GM20000 (cell line): ENCODE results near the gene FLNB.

Experiments used
- DNase-seq: peaks from one replicate; pipeline ENCODE4 v3.0.0; 2012; ENCODE audit warnings: low spot score
- CTCF ChIP-seq: IDR thresholded peaks from 2 replicates; pipeline ENCODE4 v1.5.1; 2012; ENCODE audit warnings: mild to moderate bottlenecking, control low read depth; ENCODE audit errors: extremely low read depth, missing control alignments

FLNB gene

GRCh38 chr3:58150130-58150809, 142.0 kb downstream of the FLNB start:
- no peak for DNase-seq
- no peak for TF ChIP-seq CTCF

GRCh38 chr3:58150810-58151199, 142.6 kb downstream of the FLNB start:
- no peak for DNase-seq
- no peak for TF ChIP-seq CTCF

GRCh38 chr3:58151637-58152036, 143.4 kb downstream of the FLNB start:
- DNase-seq: no peak
- no peak for TF ChIP-seq CTCF

GRCh38 chr3:58152225-58153015, 144.2 kb downstream of the FLNB start:
- DNase-seq: no peak
- TF ChIP-seq CTCF: no peak

GRCh38 chr3:58153371-58153770, 145.1 kb downstream of the FLNB start:
- no peak for TF ChIP-seq CTCF
- DNase-seq: no peak

- DNase-seq: no peak
- no peak for TF ChIP-seq CTCF
Observed at GRCh38 chr3:58154626-58155449, 146.6 kb downstream of the FLNB start.

GRCh38 chr3:58155838-58156237, 147.6 kb downstream of the FLNB start:
- no peak for DNase-seq
- no peak for TF ChIP-seq CTCF
